Keratinocyte (primary cell): Measurements from ENCODE around the gene NPDC1. TPM values are rescaled to one million over a fixed set of nuclear protein-coding genes. Genes with fewer than 3 reads are reported as not detected.

ENCODE experiments used
- DNase-seq: peaks from one replicate; pipeline ENCODE4 v3.0.0-alpha.2; 2011; ENCODE audit warnings: low read depth, missing footprints, low spot score
- FAIRE-seq: peaks from 2 replicates; lab custom pipeline; 2011; peaks lifted over from hg19 to GRCh38; lab: Jason Lieb, UNC
- H2AFZ ChIP-seq: 2 replicates; pipeline ENCODE4 v1.6.0; 2012; ENCODE audit warnings: low read length, control low read depth, inconsistent platforms; ENCODE audit not compliant: control insufficient read depth
- H3K27ac ChIP-seq: 2 replicates; pipeline ENCODE4 v1.5.1; 2011; ENCODE audit warnings: low read length; ENCODE audit not compliant: control insufficient read depth, insufficient read depth
- H3K27me3 ChIP-seq: 3 replicates; pipeline ENCODE4 v1.6.0; 2011; ENCODE audit warnings: low read length; ENCODE audit not compliant: control insufficient read depth, insufficient read depth; ENCODE audit errors: extremely low read depth
- H3K36me3 ChIP-seq, 2 experiments: 2 replicates in 1 of 2; 3 replicates in 1 of 2; pipeline ENCODE4 v1.5.1; 2011; ENCODE audit warnings: low read length in 2 of 2, mild to moderate bottlenecking in 1 of 2; ENCODE audit not compliant: control insufficient read depth in 2 of 2, insufficient read depth in 2 of 2; ENCODE audit errors: extremely low read depth in 1 of 2
- H3K4me1 ChIP-seq: 3 replicates; pipeline ENCODE4 v1.5.1; 2011; ENCODE audit warnings: low read length; ENCODE audit not compliant: control insufficient read depth, insufficient read depth; ENCODE audit errors: extremely low read depth
- H3K4me2 ChIP-seq: 3 replicates; pipeline ENCODE4 v1.6.0; 2011; ENCODE audit warnings: low read depth, low read length; ENCODE audit not compliant: control insufficient read depth, insufficient read depth; ENCODE audit errors: extremely low read depth
- H3K4me3 ChIP-seq, 3 experiments: fragments of 200-600 bp in 1 of 3; sonication (generic) in 1 of 3; 2 replicates in 2 of 3; 3 replicates in 1 of 3; pipeline ENCODE4 v1.5.1; 2011 to 2016; ENCODE audit warnings: low read length in 3 of 3, mild to moderate bottlenecking in 3 of 3, control low read depth in 2 of 3, inconsistent platforms in 1 of 3, low read depth in 1 of 3, mixed read lengths in 1 of 3, mixed run types in 1 of 3, moderate library complexity in 1 of 3; ENCODE audit not compliant: control insufficient read depth in 2 of 3, insufficient read depth in 2 of 3; ENCODE audit errors: extremely low read depth in 1 of 3
- H3K79me2 ChIP-seq: 2 replicates; pipeline ENCODE4 v1.6.0; 2012; ENCODE audit warnings: low read length; ENCODE audit not compliant: control insufficient read depth, insufficient read depth
- H3K9ac ChIP-seq: 3 replicates; pipeline ENCODE4 v1.6.0; 2011; ENCODE audit warnings: low read length; ENCODE audit not compliant: control insufficient read depth, insufficient read depth; ENCODE audit errors: extremely low read depth
- H3K9me1 ChIP-seq: 3 replicates; pipeline ENCODE4 v1.6.0; 2011; ENCODE audit warnings: low read length; ENCODE audit not compliant: control insufficient read depth, insufficient read depth; ENCODE audit errors: extremely low read depth
- H3K9me3 ChIP-seq: 2 replicates; pipeline ENCODE4 v1.5.1; 2012; ENCODE audit warnings: low read depth, low read length; ENCODE audit not compliant: control insufficient read depth
- H4K20me1 ChIP-seq: 3 replicates; pipeline ENCODE4 v1.6.0; 2011; ENCODE audit warnings: low read length; ENCODE audit not compliant: control insufficient read depth, insufficient read depth; ENCODE audit errors: extremely low read depth
- CTCF ChIP-seq, 3 experiments: IDR thresholded peaks in 1 of 3; conservative IDR thresholded peaks in 1 of 3; optimal IDR thresholded peaks in 1 of 3; 2 replicates in 2 of 3; 3 replicates in 1 of 3; pipeline versions ENCODE3 to v1.5.1; 2011; ENCODE audit warnings: low read length in 3 of 3, mild to moderate bottlenecking in 3 of 3, moderate library complexity in 2 of 3, control low read depth in 1 of 3, inconsistent platforms in 1 of 3; ENCODE audit not compliant: insufficient read depth in 2 of 3; ENCODE audit errors: extremely low read depth in 1 of 3
- EZH2 ChIP-seq: IDR thresholded peaks from one replicate; pipeline ENCODE4 v1.6.1; 2012; ENCODE audit warnings: inconsistent platforms, mild to moderate bottlenecking, low read length, moderate library complexity
- dilution Hi-C: fragments of 300-500 bp; cut with MboI; formaldehyde crosslinking; loops from one replicate; pipeline ENCODE4 v1.7.0; 2020; ENCODE audit warnings: low sequenced_read_pairs; ENCODE audit not compliant: extremely low pct_ligation_motif_present
- polyA plus RNA-seq, 5 experiments: library from polyadenylated mRNA; depleted of rRNA in 3 of 5; stranded (reverse) in 3 of 5; stranded (forward) in 1 of 5; unstranded in 1 of 5; fragments of >200 nt; gene quantifications; 1 replicate in 1 of 5; 2 replicates in 3 of 5; 3 replicates in 1 of 5; pipeline versions ENCODE4 v1.2.1 to v1.2.3, GENCODE V29; 2011 to 2012; ENCODE audit warnings: missing spikeins in 2 of 5, low read depth in 1 of 5, low replicate concordance in 1 of 5

NPDC1 gene
- polyA plus RNA-seq, 1 donor (not counting 4 experiments of a cell fraction or from before 2014, with no cell fraction given), result 9.8 TPM

GRCh38 chr9:137021979-137022661 is 23.9 kb downstream of the NPDC1 start:
- Histone ChIP-seq H3K4me3 (no peak overlapping the region), H3K36me3 (no peaks in the 10 kb centered on the region), H3K9ac (no peak overlapping the region), H3K9me1 (no peaks in the 10 kb centered on the region), H4K20me1 (no peaks in the 10 kb centered on the region), H3K27me3 (peaks cover 10% of the 10 kb centered on the region), H3K27ac (no peak overlapping the region), H3K79me2 (no peaks in the 10 kb centered on the region), H3K4me2 (peak overlapping the region; percentile 37), H3K4me1 (no peaks in the 10 kb centered on the region), H2AFZ (no peak overlapping the region), H3K9me3 (no peaks in the 10 kb centered on the region)
- TF ChIP-seq CTCF (optimal IDR thresholded peaks at IDR 0.05 in 1 of 3, IDR thresholded peaks at IDR 0.05 in 1 of 3, conservative IDR thresholded peaks at IDR 0.05 in 1 of 3; ENCODE audit: extremely low read depth in 1 of 3, insufficient read depth in 2 of 3, low read length in 3 of 3) (no peak), EZH2 (no peak)
- FAIRE-seq (peak; percentile 9), DNase-seq (peak; percentile 84)
- dilution Hi-C loops, result no loop called here

DNA sequence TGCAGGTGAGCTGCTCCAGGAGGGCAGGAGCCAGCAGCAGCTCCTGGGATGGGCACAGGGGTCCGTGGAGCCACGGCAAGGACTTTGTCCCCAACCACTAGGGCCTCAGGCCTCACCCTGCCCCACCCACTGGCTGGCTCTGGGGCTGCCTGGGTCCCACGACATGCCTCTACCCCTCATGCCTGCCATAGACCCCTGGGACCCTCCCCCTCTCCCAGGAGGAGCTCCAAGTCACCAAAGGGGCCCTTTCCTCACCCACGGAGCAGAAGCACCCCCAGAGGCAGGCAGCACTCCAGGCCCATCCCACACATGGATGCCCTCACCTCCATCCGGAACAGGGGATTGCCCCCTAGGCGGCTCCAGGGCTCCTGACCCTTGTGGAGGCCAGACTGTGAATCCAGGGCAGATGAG is 24.4 kb downstream of the NPDC1 start:
- no peak overlapping the region for H3K27ac ChIP-seq
- no peak overlapping the region for H3K9ac ChIP-seq
- dilution Hi-C loops, result no loop called here
- TF ChIP-seq CTCF (optimal IDR thresholded peaks at IDR 0.05 in 1 of 3, IDR thresholded peaks at IDR 0.05 in 1 of 3, conservative IDR thresholded peaks at IDR 0.05 in 1 of 3; ENCODE audit: extremely low read depth in 1 of 3, insufficient read depth in 2 of 3, low read length in 3 of 3), result no peak
- TF ChIP-seq EZH2, result no peak
- no peaks in the 10 kb centered on the region for H3K4me1 ChIP-seq
- H3K27me3 ChIP-seq, result peaks cover 5% of the 10 kb centered on the region
- no peaks in the 10 kb centered on the region for H4K20me1 ChIP-seq
- no peaks in the 10 kb centered on the region for H3K36me3 ChIP-seq
- H2AFZ ChIP-seq, result no peak overlapping the region
- no peak overlapping the region for H3K4me3 ChIP-seq
- no peak for FAIRE-seq
- DNase-seq, result no peak
- H3K9me3 ChIP-seq, result no peaks in the 10 kb centered on the region
- no peaks in the 10 kb centered on the region for H3K79me2 ChIP-seq
- no peaks in the 10 kb centered on the region for H3K9me1 ChIP-seq
- H3K4me2 ChIP-seq, result no peak overlapping the region
